IMR-90 (cell line): ENCODE measurements around the gene WDFY2. TPM values are rescaled to one million over a fixed set of nuclear protein-coding genes. Genes with fewer than 3 reads are reported as not detected.
A peak's percentile ranks its signal among the peaks of the same experiment; 100 is the strongest.

Experiments
- ATAC-seq: fragments of 200-7000 bp; cut with Tn5 transposase; 2 replicates; pipeline ENCODE4 v1.9.1; 2020; ENCODE audit warnings: low read depth, mild to moderate bottlenecking, moderate library complexity
- BruUV-seq: library from RNA; stranded (reverse); fragments of 400-500 nt; replicated peaks from 2 replicates; lab custom pipeline; 2021; lab: Mats Ljungman, UMichigan
- CTCF ChIA-PET: fragments of 300-600 bp; formaldehyde crosslinking; extraction: SDS; loops from one replicate; lab custom pipeline; 2021; ENCODE audit warnings: antibody characterized with exemption; lab: Yijun Ruan, JAX
- POLR2A ChIA-PET: fragments of 300-600 bp; sonication (Branson Sonifier 250); formaldehyde crosslinking; loops from one replicate; lab custom pipeline; 2022; ENCODE audit warnings: antibody characterized with exemption; ENCODE audit not compliant: unreplicated experiment; lab: Charles Lee
- DNase-seq: peaks from one replicate; pipeline ENCODE4 v3.0.0; 2013
- H2AFZ ChIP-seq: replicated peaks from 2 replicates; pipeline ENCODE3; 2013; ENCODE audit warnings: low read length, mild to moderate bottlenecking; ENCODE audit not compliant: poor library complexity
- H2AK5ac ChIP-seq: 2 replicates; pipeline ENCODE4 v1.6.1; 2013; ENCODE audit warnings: low read depth, low read length, inconsistent platforms
- H2AK9ac ChIP-seq: replicated peaks from 2 replicates; pipeline ENCODE3; 2013; ENCODE audit warnings: mild to moderate bottlenecking, low read depth, low read length, moderate library complexity; ENCODE audit not compliant: poor library complexity
- H2BK120ac ChIP-seq: 2 replicates; pipeline ENCODE4 v1.6.1; 2013; ENCODE audit warnings: low read depth, low read length, inconsistent platforms
- H2BK15ac ChIP-seq: 3 replicates; pipeline ENCODE4 v1.6.1; 2013; ENCODE audit warnings: low read depth, low read length, inconsistent platforms
- H2BK20ac ChIP-seq: 2 replicates; pipeline ENCODE4 v1.6.1; 2013; ENCODE audit warnings: low read depth, mild to moderate bottlenecking, inconsistent platforms, low read length, moderate library complexity
- H2BK5ac ChIP-seq: 2 replicates; pipeline ENCODE4 v1.6.1; 2013; ENCODE audit warnings: mild to moderate bottlenecking, low read depth, low read length, inconsistent platforms; ENCODE audit not compliant: poor library complexity, severe bottlenecking
- H3K14ac ChIP-seq: replicated peaks from 2 replicates; pipeline ENCODE4 v1.6.1; 2013; ENCODE audit warnings: low read depth, low read length, inconsistent platforms
- H3K18ac ChIP-seq: 2 replicates; pipeline ENCODE4 v1.6.1; 2013; ENCODE audit warnings: low read depth, low read length, control low read depth
- H3K23ac ChIP-seq: 2 replicates; pipeline ENCODE4 v1.6.1; 2013; ENCODE audit warnings: low read depth, low read length, inconsistent platforms
- H3K27ac ChIP-seq: 2 replicates; pipeline ENCODE4 v1.5.1; 2013; ENCODE audit warnings: mild to moderate bottlenecking, control low read depth, low read length; ENCODE audit not compliant: insufficient read depth
- H3K27me3 ChIP-seq: 2 replicates; pipeline ENCODE4 v1.6.1; 2013; ENCODE audit warnings: low read length; ENCODE audit not compliant: control insufficient read depth, insufficient read depth
- H3K36me3 ChIP-seq: 2 replicates; pipeline ENCODE4 v1.6.1; 2013; ENCODE audit warnings: low read length, mixed read lengths; ENCODE audit not compliant: control insufficient read depth, insufficient read depth
- H3K4ac ChIP-seq: 2 replicates; pipeline ENCODE4 v1.6.1; 2013; ENCODE audit warnings: low read depth, low read length, inconsistent platforms
- H3K4me1 ChIP-seq: 2 replicates; pipeline ENCODE4 v1.6.1; 2013; ENCODE audit warnings: low read length, mixed read lengths; ENCODE audit not compliant: control insufficient read depth, insufficient read depth
- H3K4me2 ChIP-seq: 2 replicates; pipeline ENCODE4 v1.6.1; 2013; ENCODE audit warnings: low read depth, mild to moderate bottlenecking, control low read depth, low read length, moderate library complexity
- H3K4me3 ChIP-seq: 2 replicates; pipeline ENCODE4 v1.5.1; 2013; ENCODE audit warnings: low read depth, mild to moderate bottlenecking, control low read depth, low read length, moderate library complexity; ENCODE audit not compliant: insufficient read depth
- H3K56ac ChIP-seq: 2 replicates; pipeline ENCODE4 v1.6.1; 2013; ENCODE audit warnings: low read length, inconsistent platforms; ENCODE audit not compliant: insufficient read depth; ENCODE audit errors: extremely low read depth
- H3K79me1 ChIP-seq, 2 experiments: 2 replicates each; pipeline ENCODE4 v1.6.1; 2013; ENCODE audit warnings: low read length in 2 of 2, inconsistent platforms in 1 of 2, low read depth in 1 of 2
- H3K9ac ChIP-seq: 2 replicates; pipeline ENCODE4 v1.6.1; 2013; ENCODE audit warnings: low read depth, low read length, control low read depth
- H3K9me1 ChIP-seq: 2 replicates; pipeline ENCODE4 v1.6.1; 2013; ENCODE audit warnings: low read length, inconsistent platforms; ENCODE audit not compliant: insufficient read depth
- H3K9me3 ChIP-seq: 2 replicates; pipeline ENCODE4 v1.6.1; 2013; ENCODE audit warnings: low read length; ENCODE audit not compliant: control insufficient read depth, insufficient read depth
- H4K20me1 ChIP-seq: 2 replicates; pipeline ENCODE4 v1.6.1; 2013; ENCODE audit warnings: low read length, inconsistent platforms; ENCODE audit not compliant: insufficient read depth
- H4K5ac ChIP-seq: 2 replicates; pipeline ENCODE4 v1.6.1; 2013; ENCODE audit warnings: mild to moderate bottlenecking, low read depth, low read length, control low read depth
- H4K8ac ChIP-seq, 2 experiments: 2 replicates each; pipeline ENCODE4 v1.6.1; 2013; ENCODE audit warnings: low read depth in 2 of 2, low read length in 2 of 2, control low read depth in 1 of 2, inconsistent platforms in 1 of 2
- H4K91ac ChIP-seq: 2 replicates; pipeline ENCODE4 v1.6.1; 2013; ENCODE audit warnings: low read depth, low read length, inconsistent platforms; ENCODE audit not compliant: insufficient read depth
- BHLHE40 ChIP-seq: fragments of 150-350 bp; IDR thresholded peaks from 2 replicates; pipeline ENCODE4 v1.6.1; 2016; ENCODE audit warnings: mild to moderate bottlenecking, low read depth, low read length
- CEBPB ChIP-seq: IDR thresholded peaks from 2 replicates; pipeline ENCODE4 v1.6.1; 2012; ENCODE audit warnings: low read depth, low read length, improper control_type of control experiment
- CHD1 ChIP-seq: IDR thresholded peaks from 2 replicates; pipeline ENCODE4 v1.6.1; 2012; ENCODE audit warnings: low read depth, low read length, improper control_type of control experiment
- CTCF ChIP-seq: conservative IDR thresholded peaks from 2 replicates; pipeline ENCODE4 v1.5.1; 2012; ENCODE audit warnings: mild to moderate bottlenecking, low read depth, low read length, improper control_type of control experiment
- ELK1 ChIP-seq: fragments of 150-350 bp; IDR thresholded peaks from 2 replicates; pipeline ENCODE4 v1.6.1; 2016; ENCODE audit warnings: low read depth, mild to moderate bottlenecking, low read length, moderate library complexity, borderline replicate concordance
- FOS ChIP-seq: fragments of 150-350 bp; IDR thresholded peaks from 2 replicates; pipeline ENCODE4 v1.6.1; 2016; ENCODE audit warnings: low read depth, low read length
- MAFK ChIP-seq: IDR thresholded peaks from 2 replicates; pipeline ENCODE4 v1.6.1; 2012; ENCODE audit warnings: low read depth, low read length, improper control_type of control experiment
- MXI1 ChIP-seq: IDR thresholded peaks from 2 replicates; pipeline ENCODE4 v1.6.1; 2012; ENCODE audit warnings: low read depth, mild to moderate bottlenecking, low read length, moderate library complexity, borderline replicate concordance
- POLR2A ChIP-seq: IDR thresholded peaks from 2 replicates; pipeline ENCODE4 v1.6.1; 2012; ENCODE audit warnings: mild to moderate bottlenecking, low read depth, low read length
- RAD21 ChIP-seq: IDR thresholded peaks from 2 replicates; pipeline ENCODE4 v1.6.1; 2012; ENCODE audit warnings: low read length, improper control_type of control experiment
- RCOR1 ChIP-seq: IDR thresholded peaks from 2 replicates; pipeline ENCODE4 v1.6.1; 2012; ENCODE audit warnings: mild to moderate bottlenecking, low read length, improper control_type of control experiment; ENCODE audit not compliant: insufficient replicate concordance
- RFX5 ChIP-seq: IDR thresholded peaks from 2 replicates; pipeline ENCODE4 v1.8.0; 2012; ENCODE audit warnings: low read depth, mild to moderate bottlenecking, low read length, moderate library complexity
- SMC3 ChIP-seq: fragments of 150-350 bp; IDR thresholded peaks from 2 replicates; pipeline ENCODE4 v1.6.1; 2016; ENCODE audit warnings: low read depth, mild to moderate bottlenecking, antibody characterized with exemption, low read length, moderate library complexity
- USF2 ChIP-seq: fragments of 150-350 bp; IDR thresholded peaks from 2 replicates; pipeline ENCODE4 v1.6.1; 2017; ENCODE audit warnings: mild to moderate bottlenecking, antibody characterized with exemption, low read length, low read depth
- WGBS, 2 experiments: methylation state at CpG; one replicate each; pipeline versions ENCODE4 v1.1.5 to v1.1.7; 2013; ENCODE audit warnings: missing lambda C conversion rate in 2 of 2; ENCODE audit not compliant: insufficient read length in 1 of 2; ENCODE audit errors: extremely low coverage in 2 of 2; 5-methylcytosine and 5-hydroxymethylcytosine counted together
- dilution Hi-C: fragments of 300-500 bp; cut with HindIII; formaldehyde crosslinking; loops from one replicate; pipeline ENCODE4 v1.14.3; 2018; ENCODE audit warnings: low sequenced_read_pairs; ENCODE audit not compliant: unreplicated experiment
- in situ Hi-C: fragments of 300-500 bp; cut with MboI; formaldehyde crosslinking; loops from 3 replicates; pipeline ENCODE4 v1.14.3; 2019; ENCODE audit warnings: low sequenced_read_pairs, inconsistent platforms, mixed read lengths
- intact Hi-C: fragments of 100-400 bp; cut with micrococcal nuclease; formaldehyde crosslinking; loops from 2 replicates; pipeline ENCODE4 v1.10.0; 2022
- polyA plus RNA-seq, 3 experiments: library from polyadenylated mRNA; depleted of rRNA; stranded (reverse); fragments of >200 nt; gene quantifications; 2 replicates each; pipeline ENCODE4 v1.2.3, GENCODE V29; 2012; ENCODE audit warnings: low replicate concordance in 1 of 3
- total RNA-seq: library from RNA; depleted of rRNA; stranded (reverse); fragments of >200 nt; gene quantifications from 2 replicates; pipeline ENCODE4 v1.2.3, GENCODE V29; 2012

WDFY2 gene
- total and polyA plus RNA-seq, 2 of the 4 experiments (the other 2 are of a cell fraction) = 4.3 to 5.4 TPM

- ATAC-seq = no peak
- no peak overlapping the region for H3K23ac ChIP-seq
- no peaks in the 10 kb centered on the region for H3K36me3 ChIP-seq
- no peak overlapping the region for H3K18ac ChIP-seq
- dilution Hi-C loops (no loop called here), in situ Hi-C loops (loop anchor here (10.0 kb wide), 1 partner anchor 308 kb away; the partner anchor contains the start of gene NEK5), intact Hi-C loops (loop anchor here (10.0 kb wide), 1 partner anchor 198 kb away; the partner anchor contains the start of genes ALG11 and ATP7B)
- peaks cover 4% of the 10 kb centered on the region; the same call in 1 of the 2 replicates for H3K9me1 ChIP-seq
- H3K4me1 ChIP-seq = no peaks in the 10 kb centered on the region
- no peak overlapping the region for H3K4ac ChIP-seq
- H4K20me1 ChIP-seq = no peaks in the 10 kb centered on the region
- H2BK120ac ChIP-seq = no peak overlapping the region
- CTCF ChIA-PET = interaction anchor here (1.4 kb wide), 1 partner anchor 9 kb away, joined by 3 read pairs; no protein-coding TSS in a partner anchor
- H3K4me3 ChIP-seq = no peak overlapping the region
- WGBS, 2 experiments = 76% methylated on average over 18 of the region's 19 CpGs; no CpG with 5 or more reads in 1 of the 2 experiments
- no peak overlapping the region for H4K5ac ChIP-seq
- H3K79me1 ChIP-seq = no peaks in the 10 kb centered on the region
- no peak overlapping the region for H3K27ac ChIP-seq
- no peaks in the 10 kb centered on the region for H3K9me3 ChIP-seq
- POLR2A ChIA-PET = no interaction called here
- H2BK15ac ChIP-seq = no peak overlapping the region
- no peak overlapping the region for H3K56ac ChIP-seq
- TF ChIP-seq RAD21 (no peak), BHLHE40 (no peak), USF2 (no peak), SMC3 (no peak), MXI1 (no peak), ELK1 (no peak), RFX5 (no peak), POLR2A (no peak), FOS (no peak), RCOR1 (no peak), CEBPB (no peak), CTCF (no peak), CHD1 (no peak), MAFK (no peak)
- H3K9ac ChIP-seq = no peak overlapping the region
- H2BK5ac ChIP-seq = no peak overlapping the region
- H3K14ac ChIP-seq = no peak overlapping the region
- no peak overlapping the region for H4K8ac ChIP-seq
- no peak overlapping the region for H2AK5ac ChIP-seq
- peaks cover 54% of the 10 kb centered on the region for H3K27me3 ChIP-seq
- H2AK9ac ChIP-seq = peak overlapping the region; percentile 9
- DNase-seq = no peak
- no peak overlapping the region for H2AFZ ChIP-seq
- BruUV-seq = no TSS peak
- H3K4me2 ChIP-seq = no peak overlapping the region
- H4K91ac ChIP-seq = no peak overlapping the region
- H2BK20ac ChIP-seq = no peak overlapping the region
Observed at GRCh38 chr13:51816604-51817249, 232.5 kb downstream of the WDFY2 start.
